IMR-90 (cell line): ENCODE data around the gene TEX44. TPM values are rescaled to one million over a fixed set of nuclear protein-coding genes. Genes with fewer than 3 reads are reported as not detected.
A peak's percentile ranks its signal among the peaks of the same experiment; 100 is the strongest.

Source experiments
- ATAC-seq: fragments of 200-7000 bp; cut with Tn5 transposase; 2 replicates; pipeline ENCODE4 v1.9.1; 2020; ENCODE audit warnings: low read depth, mild to moderate bottlenecking, moderate library complexity
- BruUV-seq: library from RNA; stranded (reverse); fragments of 400-500 nt; replicated peaks from 2 replicates; lab custom pipeline; 2021; lab: Mats Ljungman, UMichigan
- CTCF ChIA-PET: fragments of 300-600 bp; formaldehyde crosslinking; extraction: SDS; loops from one replicate; lab custom pipeline; 2021; ENCODE audit warnings: antibody characterized with exemption; lab: Yijun Ruan, JAX
- POLR2A ChIA-PET: fragments of 300-600 bp; sonication (Branson Sonifier 250); formaldehyde crosslinking; loops from one replicate; lab custom pipeline; 2022; ENCODE audit warnings: antibody characterized with exemption; ENCODE audit not compliant: unreplicated experiment; lab: Charles Lee
- DNase-seq: peaks from one replicate; pipeline ENCODE4 v3.0.0; 2013
- H2AFZ ChIP-seq: replicated peaks from 2 replicates; pipeline ENCODE3; 2013; ENCODE audit warnings: low read length, mild to moderate bottlenecking; ENCODE audit not compliant: poor library complexity
- H2AK5ac ChIP-seq: 2 replicates; pipeline ENCODE4 v1.6.1; 2013; ENCODE audit warnings: low read depth, low read length, inconsistent platforms
- H2AK9ac ChIP-seq: replicated peaks from 2 replicates; pipeline ENCODE3; 2013; ENCODE audit warnings: mild to moderate bottlenecking, low read depth, low read length, moderate library complexity; ENCODE audit not compliant: poor library complexity
- H2BK120ac ChIP-seq: 2 replicates; pipeline ENCODE4 v1.6.1; 2013; ENCODE audit warnings: low read depth, low read length, inconsistent platforms
- H2BK15ac ChIP-seq: 3 replicates; pipeline ENCODE4 v1.6.1; 2013; ENCODE audit warnings: low read depth, low read length, inconsistent platforms
- H2BK20ac ChIP-seq: 2 replicates; pipeline ENCODE4 v1.6.1; 2013; ENCODE audit warnings: low read depth, mild to moderate bottlenecking, inconsistent platforms, low read length, moderate library complexity
- H2BK5ac ChIP-seq: 2 replicates; pipeline ENCODE4 v1.6.1; 2013; ENCODE audit warnings: mild to moderate bottlenecking, low read depth, low read length, inconsistent platforms; ENCODE audit not compliant: poor library complexity, severe bottlenecking
- H3K14ac ChIP-seq: replicated peaks from 2 replicates; pipeline ENCODE4 v1.6.1; 2013; ENCODE audit warnings: low read depth, low read length, inconsistent platforms
- H3K18ac ChIP-seq: 2 replicates; pipeline ENCODE4 v1.6.1; 2013; ENCODE audit warnings: low read depth, low read length, control low read depth
- H3K23ac ChIP-seq: 2 replicates; pipeline ENCODE4 v1.6.1; 2013; ENCODE audit warnings: low read depth, low read length, inconsistent platforms
- H3K27ac ChIP-seq: 2 replicates; pipeline ENCODE4 v1.5.1; 2013; ENCODE audit warnings: mild to moderate bottlenecking, control low read depth, low read length; ENCODE audit not compliant: insufficient read depth
- H3K27me3 ChIP-seq: 2 replicates; pipeline ENCODE4 v1.6.1; 2013; ENCODE audit warnings: low read length; ENCODE audit not compliant: control insufficient read depth, insufficient read depth
- H3K36me3 ChIP-seq: 2 replicates; pipeline ENCODE4 v1.6.1; 2013; ENCODE audit warnings: low read length, mixed read lengths; ENCODE audit not compliant: control insufficient read depth, insufficient read depth
- H3K4ac ChIP-seq: 2 replicates; pipeline ENCODE4 v1.6.1; 2013; ENCODE audit warnings: low read depth, low read length, inconsistent platforms
- H3K4me1 ChIP-seq: 2 replicates; pipeline ENCODE4 v1.6.1; 2013; ENCODE audit warnings: low read length, mixed read lengths; ENCODE audit not compliant: control insufficient read depth, insufficient read depth
- H3K4me2 ChIP-seq: 2 replicates; pipeline ENCODE4 v1.6.1; 2013; ENCODE audit warnings: low read depth, mild to moderate bottlenecking, control low read depth, low read length, moderate library complexity
- H3K4me3 ChIP-seq: 2 replicates; pipeline ENCODE4 v1.5.1; 2013; ENCODE audit warnings: low read depth, mild to moderate bottlenecking, control low read depth, low read length, moderate library complexity; ENCODE audit not compliant: insufficient read depth
- H3K56ac ChIP-seq: 2 replicates; pipeline ENCODE4 v1.6.1; 2013; ENCODE audit warnings: low read length, inconsistent platforms; ENCODE audit not compliant: insufficient read depth; ENCODE audit errors: extremely low read depth
- H3K79me1 ChIP-seq, 2 experiments: 2 replicates each; pipeline ENCODE4 v1.6.1; 2013; ENCODE audit warnings: low read length in 2 of 2, inconsistent platforms in 1 of 2, low read depth in 1 of 2
- H3K9ac ChIP-seq: 2 replicates; pipeline ENCODE4 v1.6.1; 2013; ENCODE audit warnings: low read depth, low read length, control low read depth
- H3K9me1 ChIP-seq: 2 replicates; pipeline ENCODE4 v1.6.1; 2013; ENCODE audit warnings: low read length, inconsistent platforms; ENCODE audit not compliant: insufficient read depth
- H3K9me3 ChIP-seq: 2 replicates; pipeline ENCODE4 v1.6.1; 2013; ENCODE audit warnings: low read length; ENCODE audit not compliant: control insufficient read depth, insufficient read depth
- H4K20me1 ChIP-seq: 2 replicates; pipeline ENCODE4 v1.6.1; 2013; ENCODE audit warnings: low read length, inconsistent platforms; ENCODE audit not compliant: insufficient read depth
- H4K5ac ChIP-seq: 2 replicates; pipeline ENCODE4 v1.6.1; 2013; ENCODE audit warnings: mild to moderate bottlenecking, low read depth, low read length, control low read depth
- H4K8ac ChIP-seq, 2 experiments: 2 replicates each; pipeline ENCODE4 v1.6.1; 2013; ENCODE audit warnings: low read depth in 2 of 2, low read length in 2 of 2, control low read depth in 1 of 2, inconsistent platforms in 1 of 2
- H4K91ac ChIP-seq: 2 replicates; pipeline ENCODE4 v1.6.1; 2013; ENCODE audit warnings: low read depth, low read length, inconsistent platforms; ENCODE audit not compliant: insufficient read depth
- BHLHE40 ChIP-seq: fragments of 150-350 bp; IDR thresholded peaks from 2 replicates; pipeline ENCODE4 v1.6.1; 2016; ENCODE audit warnings: mild to moderate bottlenecking, low read depth, low read length
- CEBPB ChIP-seq: IDR thresholded peaks from 2 replicates; pipeline ENCODE4 v1.6.1; 2012; ENCODE audit warnings: low read depth, low read length, improper control_type of control experiment
- MAFK ChIP-seq: IDR thresholded peaks from 2 replicates; pipeline ENCODE4 v1.6.1; 2012; ENCODE audit warnings: low read depth, low read length, improper control_type of control experiment
- NFE2L2 ChIP-seq: fragments of 150-350 bp; IDR thresholded peaks from 2 replicates; pipeline ENCODE4 v1.6.1; 2016; ENCODE audit warnings: low read depth, mild to moderate bottlenecking, low read length
- SMC3 ChIP-seq: fragments of 150-350 bp; IDR thresholded peaks from 2 replicates; pipeline ENCODE4 v1.6.1; 2016; ENCODE audit warnings: low read depth, mild to moderate bottlenecking, antibody characterized with exemption, low read length, moderate library complexity
- WGBS, 2 experiments: methylation state at CpG; one replicate each; pipeline versions ENCODE4 v1.1.5 to v1.1.7; 2013; ENCODE audit warnings: missing lambda C conversion rate in 2 of 2; ENCODE audit not compliant: insufficient read length in 1 of 2; ENCODE audit errors: extremely low coverage in 2 of 2; 5-methylcytosine and 5-hydroxymethylcytosine counted together
- dilution Hi-C: fragments of 300-500 bp; cut with HindIII; formaldehyde crosslinking; loops from one replicate; pipeline ENCODE4 v1.14.3; 2018; ENCODE audit warnings: low sequenced_read_pairs; ENCODE audit not compliant: unreplicated experiment
- in situ Hi-C: fragments of 300-500 bp; cut with MboI; formaldehyde crosslinking; loops from 3 replicates; pipeline ENCODE4 v1.14.3; 2019; ENCODE audit warnings: low sequenced_read_pairs, inconsistent platforms, mixed read lengths
- intact Hi-C: fragments of 100-400 bp; cut with micrococcal nuclease; formaldehyde crosslinking; loops from 2 replicates; pipeline ENCODE4 v1.10.0; 2022
- polyA plus RNA-seq, 3 experiments: library from polyadenylated mRNA; depleted of rRNA; stranded (reverse); fragments of >200 nt; gene quantifications; 2 replicates each; pipeline ENCODE4 v1.2.3, GENCODE V29; 2012; ENCODE audit warnings: low replicate concordance in 1 of 3
- total RNA-seq: library from RNA; depleted of rRNA; stranded (reverse); fragments of >200 nt; gene quantifications from 2 replicates; pipeline ENCODE4 v1.2.3, GENCODE V29; 2012

Gene TEX44
- total and polyA plus RNA-seq, 2 of the 4 experiments (the other 2 are of a cell fraction), result not detected

- TF ChIP-seq CEBPB (no peak), SMC3 (no peak), NFE2L2 (no peak), BHLHE40 (no peak), MAFK (peak; percentile 96)
- Histone ChIP-seq H3K4me3 (no peak overlapping the region), H3K9me1 (no peaks in the 10 kb centered on the region), H2BK20ac (no peak overlapping the region), H3K14ac (no peak overlapping the region), H2AK9ac (no peak overlapping the region), H2BK120ac (no peak overlapping the region), H3K27ac (no peak overlapping the region), H3K18ac (no peak overlapping the region), H3K36me3 (no peaks in the 10 kb centered on the region), H4K5ac (no peak overlapping the region), H3K9ac (no peak overlapping the region), H3K79me1 (no peaks in the 10 kb centered on the region), H2BK15ac (no peak overlapping the region), H3K9me3 (peaks cover 2% of the 10 kb centered on the region; the same call in 1 of the 2 replicates), H4K91ac (no peak overlapping the region), H4K8ac (no peak overlapping the region), H4K20me1 (no peaks in the 10 kb centered on the region), H2BK5ac (no peak overlapping the region), H3K4me1 (no peaks in the 10 kb centered on the region), H3K56ac (no peak overlapping the region), H2AK5ac (no peak overlapping the region), H2AFZ (no peak overlapping the region), H3K27me3 (peaks cover 22% of the 10 kb centered on the region), H3K4me2 (no peak overlapping the region), H3K4ac (no peak overlapping the region), H3K23ac (no peak overlapping the region)
- DNase-seq (no peak), ATAC-seq (no peak)
- intact Hi-C loops, result no loop called here
- CTCF ChIA-PET, result interaction anchor here (0.7 to 1.6 kb wide), 2 partner anchors 11 to 76 kb away, joined by 3 to 5 read pairs; no protein-coding TSS in a partner anchor
- in situ Hi-C loops, result no loop called here
- no TSS peak for BruUV-seq
- WGBS, 2 experiments, result 84% methylated on average over 4 of the region's 7 CpGs; no CpG with 5 or more reads in 1 of the 2 experiments
- dilution Hi-C loops, result no loop called here
- POLR2A ChIA-PET, result interaction anchor here (1.0 kb wide), 1 partner anchor 15 kb away, joined by 3 read pairs; no protein-coding TSS in a partner anchor
Observed at GRCh38 chr2:231589656-231590055, 3.0 kb upstream of the TEX44 start.
